Measurements from ENCODE around the gene NRF1.

Gene NRF1

GRCh38 chr7:129799350-129799955 is 187.9 kb downstream of the NRF1 start:
- Histone ChIP-seq H3K4me2 (ENCODE audit: low read length) (no peak overlapping the region), H3K27ac (ENCODE audit: low read depth, low read length, poor library complexity, severe bottlenecking) (no peak overlapping the region), H3K27me3 (ENCODE audit: insufficient read depth, low read length) (peaks cover 16% of the 10 kb centered on the region; the same call in 1 of the 2 replicates), H3F3A (ENCODE audit: insufficient read depth, low read length) (no peaks in the 10 kb centered on the region), H3K9me2 (ENCODE audit: low read depth, low read length) (no peaks in the 10 kb centered on the region), H3K9me3 (ENCODE audit: low read length) (no peaks in the 10 kb centered on the region), H3K79me2 (ENCODE audit: insufficient read depth, low read length) (no peaks in the 10 kb centered on the region), H2AFZ (ENCODE audit: low read length) (no peak overlapping the region), H3K4me3 (ENCODE audit: low read depth, low read length, poor library complexity, severe bottlenecking) (no peak overlapping the region), H4K20me1 (ENCODE audit: insufficient read depth, low read length) (no peaks in the 10 kb centered on the region), H3K4me1 (ENCODE audit: insufficient read depth, low read length, severe bottlenecking) (no peaks in the 10 kb centered on the region), H3K36me3 (ENCODE audit: insufficient read depth, low read length) (no peaks in the 10 kb centered on the region), H3K9ac (ENCODE audit: low read length) (no peak overlapping the region)
- TF ChIP-seq EZH2 (IDR thresholded peaks at IDR 0.05; ENCODE audit: borderline replicate concordance, low read length) (no peak), CTCF (IDR thresholded peaks at IDR 0.05; ENCODE audit: low read length) (no peak)

GRCh38 chr7:129800901-129801300 is 189.4 kb downstream of the NRF1 start:
- H3K9me3 ChIP-seq (ENCODE audit: low read length): no peaks in the 10 kb centered on the region
- H3K27ac ChIP-seq (ENCODE audit: low read depth, low read length, poor library complexity, severe bottlenecking): no peak overlapping the region
- H3K27me3 ChIP-seq (ENCODE audit: insufficient read depth, low read length): peaks cover 11% of the 10 kb centered on the region; the same call in 1 of the 2 replicates
- H3K4me1 ChIP-seq (ENCODE audit: insufficient read depth, low read length, severe bottlenecking): no peaks in the 10 kb centered on the region
- no peaks in the 10 kb centered on the region for H3K36me3 ChIP-seq (ENCODE audit: insufficient read depth, low read length)
- no peaks in the 10 kb centered on the region for H3F3A ChIP-seq (ENCODE audit: insufficient read depth, low read length)
- H2AFZ ChIP-seq (ENCODE audit: low read length): no peak overlapping the region
- no peaks in the 10 kb centered on the region for H3K79me2 ChIP-seq (ENCODE audit: insufficient read depth, low read length)
- TF ChIP-seq CTCF (IDR thresholded peaks at IDR 0.05; ENCODE audit: low read length) (no peak), EZH2 (IDR thresholded peaks at IDR 0.05; ENCODE audit: borderline replicate concordance, low read length) (no peak)
- no peak overlapping the region for H3K4me2 ChIP-seq (ENCODE audit: low read length)
- no peak overlapping the region for H3K9ac ChIP-seq (ENCODE audit: low read length)
- no peak overlapping the region for H3K4me3 ChIP-seq (ENCODE audit: low read depth, low read length, poor library complexity, severe bottlenecking)
- no peaks in the 10 kb centered on the region for H3K9me2 ChIP-seq (ENCODE audit: low read depth, low read length)
- no peaks in the 10 kb centered on the region for H4K20me1 ChIP-seq (ENCODE audit: insufficient read depth, low read length)

- Histone ChIP-seq H3K4me2 (ENCODE audit: low read length) (no peak overlapping the region), H2AFZ (ENCODE audit: low read length) (no peak overlapping the region), H3K4me3 (ENCODE audit: low read depth, low read length, poor library complexity, severe bottlenecking) (no peak overlapping the region), H3K36me3 (ENCODE audit: insufficient read depth, low read length) (no peaks in the 10 kb centered on the region), H3K9me3 (ENCODE audit: low read length) (no peaks in the 10 kb centered on the region), H3K27ac (ENCODE audit: low read depth, low read length, poor library complexity, severe bottlenecking) (no peak overlapping the region), H3F3A (ENCODE audit: insufficient read depth, low read length) (no peaks in the 10 kb centered on the region), H3K9ac (ENCODE audit: low read length) (no peak overlapping the region), H3K4me1 (ENCODE audit: insufficient read depth, low read length, severe bottlenecking) (no peaks in the 10 kb centered on the region), H3K27me3 (ENCODE audit: insufficient read depth, low read length) (0 out of 2 replicates have a peak, but pooled peaks cover 5% of the 10 kb centered on the region), H4K20me1 (ENCODE audit: insufficient read depth, low read length) (no peaks in the 10 kb centered on the region), H3K9me2 (ENCODE audit: low read depth, low read length) (no peaks in the 10 kb centered on the region), H3K79me2 (ENCODE audit: insufficient read depth, low read length) (no peaks in the 10 kb centered on the region)
- TF ChIP-seq EZH2 (IDR thresholded peaks at IDR 0.05; ENCODE audit: borderline replicate concordance, low read length) (no peak), CTCF (IDR thresholded peaks at IDR 0.05; ENCODE audit: low read length) (no peak)
Measured at GRCh38 chr7:129801882-129802281, 190.4 kb downstream of the NRF1 start.
